Measurements from ENCODE around the gene PDZD2. TPM values are rescaled to one million over a fixed set of nuclear protein-coding genes. Genes with fewer than 3 reads are reported as not detected.

Gene PDZD2
- total RNA-seq, 2 donors from 2014 or later = 6.6 to 14.6 TPM

DNA sequence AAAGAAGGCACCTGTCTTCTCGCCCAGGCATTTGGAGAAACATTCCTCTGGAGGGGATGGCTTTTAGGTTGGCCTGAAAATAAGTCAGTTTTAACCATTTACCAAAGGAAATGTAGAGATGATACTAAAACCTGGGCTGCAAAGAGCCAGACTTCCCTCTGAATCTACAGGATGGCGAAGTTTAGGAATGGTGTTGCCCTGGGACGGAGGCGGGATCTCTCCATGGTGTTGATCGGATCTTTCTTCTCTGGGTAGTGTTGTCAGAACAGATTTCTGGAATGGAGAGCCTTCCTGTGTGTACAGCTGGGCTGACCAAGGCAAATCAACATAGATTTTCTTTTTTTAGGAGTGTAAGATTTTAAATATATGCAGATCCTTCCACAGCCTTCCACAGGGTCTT, 159.2 kb downstream of the PDZD2 start:
- no peak for DNase-seq
- 65 to 92% methylated on average over 2 to 5 of the region's 5 CpGs for WGBS, 2 experiments (ENCODE audit: insufficient coverage in 1 of 2, insufficient read length in 1 of 2)
- Mint-ChIP-seq H3K4me3 (no peak overlapping the region), H3K9me3 (no peaks in the 10 kb centered on the region), H3K27ac (no peak overlapping the region), H3K36me3 (ENCODE audit: low read depth) (no peaks in the 10 kb centered on the region), H3K4me1 (peaks cover 6% of the 10 kb centered on the region), H3K27me3 (ENCODE audit: insufficient read depth) (peaks cover 2% of the 10 kb centered on the region)
- Histone ChIP-seq H3K4me1 (ENCODE audit: control insufficient read depth, insufficient read depth, low read length) (no peaks in the 10 kb centered on the region), H3K9me3 (ENCODE audit: control insufficient read depth, low read length) (no peaks in the 10 kb centered on the region), H3K9ac (ENCODE audit: extremely low read depth, low read length, poor library complexity, severe bottlenecking) (no peak overlapping the region), H3K27ac (ENCODE audit: low read depth, low read length) (no peak overlapping the region), H3K36me3 (ENCODE audit: control insufficient read depth, insufficient read depth, low read length) (no peaks in the 10 kb centered on the region), H3K27me3 (ENCODE audit: control insufficient read depth, insufficient read depth, low read length, poor library complexity, severe bottlenecking) (no peaks in the 10 kb centered on the region), H3K4me3 (ENCODE audit: low read length) (no peak overlapping the region)
- TF ChIP-seq, protein P1, sequence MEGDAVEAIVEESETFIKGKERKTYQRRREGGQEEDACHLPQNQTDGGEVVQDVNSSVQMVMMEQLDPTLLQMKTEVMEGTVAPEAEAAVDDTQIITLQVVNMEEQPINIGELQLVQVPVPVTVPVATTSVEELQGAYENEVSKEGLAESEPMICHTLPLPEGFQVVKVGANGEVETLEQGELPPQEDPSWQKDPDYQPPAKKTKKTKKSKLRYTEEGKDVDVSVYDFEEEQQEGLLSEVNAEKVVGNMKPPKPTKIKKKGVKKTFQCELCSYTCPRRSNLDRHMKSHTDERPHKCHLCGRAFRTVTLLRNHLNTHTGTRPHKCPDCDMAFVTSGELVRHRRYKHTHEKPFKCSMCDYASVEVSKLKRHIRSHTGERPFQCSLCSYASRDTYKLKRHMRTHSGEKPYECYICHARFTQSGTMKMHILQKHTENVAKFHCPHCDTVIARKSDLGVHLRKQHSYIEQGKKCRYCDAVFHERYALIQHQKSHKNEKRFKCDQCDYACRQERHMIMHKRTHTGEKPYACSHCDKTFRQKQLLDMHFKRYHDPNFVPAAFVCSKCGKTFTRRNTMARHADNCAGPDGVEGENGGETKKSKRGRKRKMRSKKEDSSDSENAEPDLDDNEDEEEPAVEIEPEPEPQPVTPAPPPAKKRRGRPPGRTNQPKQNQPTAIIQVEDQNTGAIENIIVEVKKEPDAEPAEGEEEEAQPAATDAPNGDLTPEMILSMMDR (conservative IDR thresholded peaks at IDR 0.05) = no peak

DNA sequence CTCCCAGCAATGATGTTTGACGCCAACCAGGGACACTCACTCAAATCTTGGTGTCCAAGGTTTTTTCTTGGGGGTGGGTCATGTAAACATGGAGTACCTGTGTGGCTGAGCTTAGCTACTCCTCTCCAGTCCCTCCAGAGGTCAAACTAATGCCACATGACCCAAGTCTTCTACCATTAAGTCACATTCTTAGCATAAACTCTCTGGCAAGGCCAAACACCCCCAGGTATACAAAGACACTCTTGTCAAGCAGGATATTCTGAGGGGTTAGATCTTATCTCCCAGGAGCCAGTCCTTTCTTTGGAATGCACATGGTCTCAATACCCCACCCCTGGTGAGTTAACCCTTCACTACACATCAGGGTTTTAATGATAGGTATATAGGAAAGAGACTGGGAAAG, 161.4 kb downstream of the PDZD2 start:
- no peak for DNase-seq
- Histone ChIP-seq H3K4me3 (ENCODE audit: low read length) (no peak overlapping the region), H3K9me3 (ENCODE audit: control insufficient read depth, low read length) (no peaks in the 10 kb centered on the region), H3K27ac (ENCODE audit: low read depth, low read length) (no peak overlapping the region), H3K27me3 (ENCODE audit: control insufficient read depth, insufficient read depth, low read length, poor library complexity, severe bottlenecking) (no peaks in the 10 kb centered on the region), H3K36me3 (ENCODE audit: control insufficient read depth, insufficient read depth, low read length) (no peaks in the 10 kb centered on the region), H3K9ac (ENCODE audit: extremely low read depth, low read length, poor library complexity, severe bottlenecking) (no peak overlapping the region), H3K4me1 (ENCODE audit: control insufficient read depth, insufficient read depth, low read length) (no peaks in the 10 kb centered on the region)
- H3K36me3 Mint-ChIP-seq (ENCODE audit: low read depth) = no peaks in the 10 kb centered on the region
- H3K4me1 Mint-ChIP-seq = peaks cover 6% of the 10 kb centered on the region
- H3K27ac Mint-ChIP-seq = no peak overlapping the region
- no peak overlapping the region for H3K4me3 Mint-ChIP-seq
- peaks cover 2% of the 10 kb centered on the region for H3K27me3 Mint-ChIP-seq (ENCODE audit: insufficient read depth)
- TF ChIP-seq, protein P1 (conservative IDR thresholded peaks at IDR 0.05) = no peak
- no peaks in the 10 kb centered on the region for H3K9me3 Mint-ChIP-seq
- 100% methylated on average over 1 of the region's 1 CpG; no CpG with 5 or more reads in 1 of the 2 experiments for WGBS, 2 experiments (ENCODE audit: insufficient coverage in 1 of 2, insufficient read length in 1 of 2)

DNA sequence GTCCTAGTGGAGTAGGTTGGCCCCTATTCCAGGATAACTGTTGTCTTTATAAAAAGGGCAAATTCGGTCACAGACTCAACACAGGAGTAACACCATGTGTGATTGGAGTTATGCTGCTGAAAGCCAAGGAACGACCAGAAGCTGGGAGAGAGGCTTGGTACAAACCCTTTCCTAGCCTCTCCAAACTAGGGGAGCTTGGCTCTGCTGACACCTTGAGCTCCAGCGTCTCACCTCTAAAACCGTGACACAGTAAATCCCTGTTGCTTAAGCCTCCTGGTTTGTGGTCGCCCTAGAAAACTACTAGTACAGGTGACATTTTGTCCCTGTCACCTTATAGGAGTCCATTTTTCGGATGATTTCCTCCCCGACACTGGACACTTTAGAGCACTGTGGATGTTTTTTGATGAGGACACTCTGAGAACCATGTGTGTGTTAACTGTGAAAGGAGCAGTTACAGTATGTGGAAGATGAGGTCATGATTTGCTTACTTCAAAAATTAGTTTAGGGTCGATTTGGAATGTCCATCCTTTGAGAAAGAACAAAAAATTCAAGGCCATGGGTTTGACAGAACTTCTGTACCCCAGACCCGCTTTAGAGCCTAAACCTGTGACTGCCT, 167.0 kb downstream of the PDZD2 start:
- no peak overlapping the region for H3K4me3 Mint-ChIP-seq
- peaks cover 2% of the 10 kb centered on the region for H3K4me1 Mint-ChIP-seq
- Histone ChIP-seq H3K9ac (ENCODE audit: extremely low read depth, low read length, poor library complexity, severe bottlenecking) (no peak overlapping the region), H3K27me3 (ENCODE audit: control insufficient read depth, insufficient read depth, low read length, poor library complexity, severe bottlenecking) (no peaks in the 10 kb centered on the region), H3K36me3 (ENCODE audit: control insufficient read depth, insufficient read depth, low read length) (no peaks in the 10 kb centered on the region), H3K4me3 (ENCODE audit: low read length) (no peak overlapping the region), H3K9me3 (ENCODE audit: control insufficient read depth, low read length) (no peaks in the 10 kb centered on the region), H3K27ac (ENCODE audit: low read depth, low read length) (no peak overlapping the region), H3K4me1 (ENCODE audit: control insufficient read depth, insufficient read depth, low read length) (no peaks in the 10 kb centered on the region)
- no peaks in the 10 kb centered on the region for H3K9me3 Mint-ChIP-seq
- WGBS, 2 experiments (ENCODE audit: insufficient coverage in 1 of 2, insufficient read length in 1 of 2) = 91 to 92% methylated on average over 9 of the region's 9 CpGs
- H3K36me3 Mint-ChIP-seq (ENCODE audit: low read depth) = no peaks in the 10 kb centered on the region
- no peaks in the 10 kb centered on the region for H3K27me3 Mint-ChIP-seq (ENCODE audit: insufficient read depth)
- no peak overlapping the region for H3K27ac Mint-ChIP-seq
- DNase-seq = no peak
- TF ChIP-seq, protein P1 (conservative IDR thresholded peaks at IDR 0.05) = no peak
